DND-41 (cell line): ENCODE data around the gene SERGEF.

Source experiments
- ATAC-seq: fragments of 200-7000 bp; cut with Tn5 transposase; 3 replicates; pipeline ENCODE4 v1.9.1; 2021; ENCODE audit warnings: low read depth; ENCODE audit not compliant: insufficient read depth
- DNase-seq: peaks from one replicate; pipeline ENCODE4 v3.0.0-alpha.2; 2020
- H2AFZ ChIP-seq: 2 replicates; pipeline ENCODE4 v1.6.0; 2012; ENCODE audit warnings: low read depth, low read length
- H3K27ac ChIP-seq: 2 replicates; pipeline ENCODE4 v1.5.1; 2012; ENCODE audit warnings: low read length, inconsistent platforms
- H3K27me3 ChIP-seq: fragments of 200-600 bp; sonication (generic); 2 replicates; pipeline ENCODE4 v1.6.0; 2012; ENCODE audit warnings: low read length, mild to moderate bottlenecking, inconsistent platforms; ENCODE audit not compliant: insufficient read depth, poor library complexity
- H3K36me3 ChIP-seq: 2 replicates; pipeline ENCODE4 v1.5.1; 2012; ENCODE audit warnings: low read length, inconsistent platforms; ENCODE audit not compliant: insufficient read depth
- H3K4me1 ChIP-seq: 2 replicates; pipeline ENCODE4 v1.5.1; 2012; ENCODE audit warnings: mild to moderate bottlenecking, low read length; ENCODE audit not compliant: insufficient read depth
- H3K4me2 ChIP-seq: 2 replicates; pipeline ENCODE4 v1.6.0; 2012; ENCODE audit warnings: mild to moderate bottlenecking, moderate library complexity, low read length, inconsistent platforms; ENCODE audit not compliant: insufficient read depth
- H3K4me3 ChIP-seq, 2 experiments: fragments of 200-600 bp in 1 of 2; shearing (Covaris generic) in 1 of 2; 2 replicates each; pipeline ENCODE4 v1.5.1; 2012 to 2016; ENCODE audit warnings: inconsistent platforms in 2 of 2, low read length in 2 of 2, mild to moderate bottlenecking in 2 of 2, low read depth in 1 of 2, moderate library complexity in 1 of 2
- H3K79me2 ChIP-seq: 2 replicates; pipeline ENCODE4 v1.6.0; 2012; ENCODE audit warnings: low read length, inconsistent platforms; ENCODE audit not compliant: insufficient read depth
- H3K9ac ChIP-seq: 2 replicates; pipeline ENCODE4 v1.6.0; 2012; ENCODE audit warnings: low read depth, mild to moderate bottlenecking, inconsistent platforms, low read length, moderate library complexity
- H3K9me3 ChIP-seq: 2 replicates; pipeline ENCODE4 v1.5.1; 2012; ENCODE audit warnings: low read length, moderate library complexity, mild to moderate bottlenecking, inconsistent platforms; ENCODE audit not compliant: insufficient read depth, severe bottlenecking
- H4K20me1 ChIP-seq: 2 replicates; pipeline ENCODE4 v1.6.0; 2012; ENCODE audit warnings: low read length; ENCODE audit not compliant: insufficient read depth
- CTCF ChIP-seq: IDR thresholded peaks from 2 replicates; pipeline ENCODE4 v1.5.1; 2012; ENCODE audit warnings: borderline replicate concordance, low read length, moderate library complexity, mild to moderate bottlenecking; ENCODE audit not compliant: poor library complexity, severe bottlenecking; ENCODE audit errors: extremely low read depth
- EZH2 ChIP-seq: IDR thresholded peaks from 3 replicates; pipeline ENCODE4 v1.6.1; 2012; ENCODE audit warnings: borderline replicate concordance, low read depth, mild to moderate bottlenecking, moderate library complexity, low read length, inconsistent platforms; ENCODE audit not compliant: severe bottlenecking

Gene SERGEF

GRCh38 chr11:18054511-18055103 is 41.8 kb upstream of the SERGEF start:
- Histone ChIP-seq H3K4me2 (no peak overlapping the region), H3K79me2 (no peaks in the 10 kb centered on the region), H3K27me3 (no peaks in the 10 kb centered on the region), H3K9ac (no peak overlapping the region), H2AFZ (no peak overlapping the region; the same call in 1 of the 2 replicates), H3K36me3 (no peaks in the 10 kb centered on the region), H3K4me1 (no peaks in the 10 kb centered on the region), H3K27ac (no peak overlapping the region), H4K20me1 (no peaks in the 10 kb centered on the region), H3K4me3 (no peak overlapping the region), H3K9me3 (no peaks in the 10 kb centered on the region)
- TF ChIP-seq EZH2 = no peak
- no peak for DNase-seq
- no peak for ATAC-seq

GRCh38 chr11:18050848-18051247 is 38.0 kb upstream of the SERGEF start:
- H4K20me1 ChIP-seq = no peaks in the 10 kb centered on the region
- H2AFZ ChIP-seq = no peak overlapping the region
- no peaks in the 10 kb centered on the region for H3K27me3 ChIP-seq
- H3K36me3 ChIP-seq = no peaks in the 10 kb centered on the region
- H3K9me3 ChIP-seq = no peaks in the 10 kb centered on the region
- ATAC-seq (no peak), DNase-seq (no peak)
- no peak overlapping the region for H3K27ac ChIP-seq
- no peaks in the 10 kb centered on the region for H3K4me1 ChIP-seq
- H3K79me2 ChIP-seq = no peaks in the 10 kb centered on the region
- H3K4me2 ChIP-seq = no peak overlapping the region
- TF ChIP-seq CTCF (no peak), EZH2 (no peak)
- H3K9ac ChIP-seq = no peak overlapping the region
- no peak overlapping the region for H3K4me3 ChIP-seq

- Histone ChIP-seq H3K27ac (no peak within 1 kb of the TSS), H2AFZ (no peak within 1 kb of the TSS), H3K36me3 (no peaks in the 10 kb centered on the region), H3K9me3 (no peaks in the 10 kb centered on the region), H3K9ac (no peak within 1 kb of the TSS), H4K20me1 (no peaks in the 10 kb centered on the region), H3K4me1 (no peaks in the 10 kb centered on the region), H3K27me3 (no peaks in the 10 kb centered on the region), H3K4me2 (no peak within 1 kb of the TSS), H3K4me3 (no peak within 1 kb of the TSS), H3K79me2 (no peaks in the 10 kb centered on the region)
- DNase-seq (no peak), ATAC-seq (no peak)
- no peak for TF ChIP-seq CTCF
- TF ChIP-seq EZH2 = no peak
Measured at GRCh38 chr11:18046116-18046777, 33.4 kb upstream of the SERGEF start, which contains the start of gene TPH1. Gene TPH1, minus strand, starts transcription at chr11:18046269. Its CDS starts 5,507 bp downstream, at chr11:18040762.

- TF ChIP-seq CTCF (no peak), EZH2 (no peak)
- ATAC-seq = no peak
- H3K27me3 ChIP-seq = no peaks in the 10 kb centered on the region
Measured at GRCh38 chr11:18036456-18036855, 23.6 kb upstream of the SERGEF start.

More at GRCh38 chr11:18036456-18036855, 23.6 kb upstream of the SERGEF start:
- H3K4me1 ChIP-seq = no peaks in the 10 kb centered on the region
- H3K36me3 ChIP-seq = no peaks in the 10 kb centered on the region
- no peaks in the 10 kb centered on the region for H3K9me3 ChIP-seq
- no peak overlapping the region for H3K27ac ChIP-seq
- no peak overlapping the region for H2AFZ ChIP-seq
- H3K79me2 ChIP-seq = no peaks in the 10 kb centered on the region
- no peak overlapping the region for H3K4me3 ChIP-seq
- no peak overlapping the region for H3K9ac ChIP-seq
- H4K20me1 ChIP-seq = no peaks in the 10 kb centered on the region
- H3K4me2 ChIP-seq = no peak overlapping the region
- no peak for DNase-seq
